HG03045 (cell line): ENCODE measurements around the gene ZAR1L.
"Not testable (repeated sequence)": the region's sequence is repeated elsewhere in the genome, so short reads cannot be mapped to it uniquely, and the experiment has no call there.

Experiments used
- ATAC-seq: cut with Tn5 transposase; IDR thresholded peaks from one replicate; pipeline ENCODE4 v1.9.1; 2021; ENCODE audit warnings: mild to moderate bottlenecking, moderate library complexity; ENCODE audit not compliant: unreplicated experiment

ZAR1L gene

GRCh38 chr13:32315238-32316027 lies at the start of gene ZAR1L, which contains the start of gene BRCA2:
TSS of gene ZAR1L (minus strand) at chr13:32315363. CDS start at chr13:32311925, 3,438 bp downstream.
TSS of gene BRCA2 (plus strand) at chr13:32315508. CDS start at chr13:32316461, 953 bp downstream.
- peak; percentile 95 for ATAC-seq

GRCh38 chr13:32362574-32362973 lies 47.4 kb upstream of the ZAR1L start:
- no peak for ATAC-seq

- ATAC-seq, result not testable (repeated sequence)
These were observed 40.8 kb upstream of the ZAR1L start for GRCh38 chr13:32355935-32356334.

- ATAC-seq, result no peak
These were observed 38.9 kb upstream of the ZAR1L start for GRCh38 chr13:32354040-32354439.

GRCh38 chr13:32350839-32351441 lies 35.8 kb upstream of the ZAR1L start:
- ATAC-seq, result not testable (repeated sequence)

GRCh38 chr13:32347651-32348050 lies 32.5 kb upstream of the ZAR1L start:
- ATAC-seq, result no peak

- ATAC-seq, result no peak
These were observed 25.8 kb upstream of the ZAR1L start for GRCh38 chr13:32340914-32341313.

- no peak for ATAC-seq
These were observed 19.5 kb upstream of the ZAR1L start for GRCh38 chr13:32334671-32335070.

GRCh38 chr13:32330441-32330840 lies 15.3 kb upstream of the ZAR1L start:
- ATAC-seq, result no peak

- no peak for ATAC-seq
These were observed 8.7 kb upstream of the ZAR1L start for GRCh38 chr13:32323912-32324311.

- ATAC-seq, result no peak
These were observed 5.4 kb upstream of the ZAR1L start for GRCh38 chr13:32320528-32320927.

- ATAC-seq, result no peak
These were observed 2.7 kb upstream of the ZAR1L start for GRCh38 chr13:32317716-32318465.

GRCh38 chr13:32316501-32316900 lies 1.3 kb upstream of the ZAR1L start:
- ATAC-seq, result no peak

GRCh38 chr13:32316028-32316339 lies 821 bp upstream of the ZAR1L start:
- ATAC-seq, result peak; percentile 51

GRCh38 chr13:32314271-32315237 lies 609 bp downstream of the ZAR1L start:
- ATAC-seq, result peak; percentile 20

- ATAC-seq, result no peak
These were observed 3.8 kb downstream of the ZAR1L start for GRCh38 chr13:32311188-32311897.

GRCh38 chr13:32310134-32310706 lies 4.9 kb downstream of the ZAR1L start:
- ATAC-seq, result no peak

GRCh38 chr13:32309312-32310133 lies 5.6 kb downstream of the ZAR1L start:
- ATAC-seq, result no peak

- no peak for ATAC-seq
These were observed 9.5 kb downstream of the ZAR1L start for GRCh38 chr13:32305646-32306045.
